ENCODE measurements around the gene ADGRF1.
A peak's percentile ranks its signal among the peaks of the same experiment; 100 is the strongest.

Gene ADGRF1

GRCh38 chr6:46985943-46986342 lies 56.2 kb downstream of the ADGRF1 start:
- DNase-seq (ENCODE audit: low spot score) (peak; percentile 21), FAIRE-seq (peak; percentile 52)

- FAIRE-seq (no peak), DNase-seq (ENCODE audit: low spot score) (no peak)
Observed at GRCh38 chr6:46983007-46983411, 59.1 kb downstream of the ADGRF1 start.

GRCh38 chr6:46979206-46979605 lies 62.9 kb downstream of the ADGRF1 start:
- FAIRE-seq (no peak), DNase-seq (ENCODE audit: low spot score) (peak; percentile 8)

DNA sequence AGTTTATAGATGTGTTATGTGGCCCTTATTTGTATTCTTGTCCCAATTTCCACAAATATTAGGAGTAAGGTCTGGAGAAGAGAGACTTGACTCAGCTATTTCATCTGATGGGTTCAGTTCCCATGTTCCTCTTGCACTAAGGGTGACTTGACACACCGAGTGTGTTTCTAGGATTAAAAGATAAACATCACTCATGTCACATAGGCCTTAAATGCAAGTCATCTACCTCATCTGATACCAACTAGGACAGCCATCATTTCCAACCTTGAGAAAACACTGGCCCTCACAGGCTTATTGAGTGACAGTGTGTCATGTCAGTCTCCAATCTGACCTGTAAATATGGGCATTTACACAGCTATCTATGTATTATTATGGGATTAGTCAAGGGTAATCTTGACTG lies 67.3 kb downstream of the ADGRF1 start:
- FAIRE-seq, result no peak
- DNase-seq (ENCODE audit: low spot score), result no peak

DNA sequence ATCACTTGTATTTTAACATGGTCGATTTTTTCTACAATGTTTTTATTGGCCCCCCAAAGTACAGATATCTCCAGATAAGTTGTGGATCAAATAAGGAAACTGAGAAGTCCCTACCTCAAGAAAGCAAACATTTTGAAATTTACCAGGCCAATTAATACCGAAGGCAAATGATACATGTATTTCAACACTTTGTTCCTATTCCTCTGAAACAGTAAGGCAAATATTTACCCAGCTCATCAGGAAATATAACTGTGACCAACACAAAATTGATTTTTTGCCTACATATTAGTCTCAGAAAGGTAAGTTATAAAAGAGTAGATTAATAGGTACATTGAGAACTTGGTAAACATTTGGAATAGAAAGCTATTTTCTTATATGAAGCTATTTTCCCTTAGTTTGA lies 69.1 kb downstream of the ADGRF1 start:
- no peak for FAIRE-seq

DNA sequence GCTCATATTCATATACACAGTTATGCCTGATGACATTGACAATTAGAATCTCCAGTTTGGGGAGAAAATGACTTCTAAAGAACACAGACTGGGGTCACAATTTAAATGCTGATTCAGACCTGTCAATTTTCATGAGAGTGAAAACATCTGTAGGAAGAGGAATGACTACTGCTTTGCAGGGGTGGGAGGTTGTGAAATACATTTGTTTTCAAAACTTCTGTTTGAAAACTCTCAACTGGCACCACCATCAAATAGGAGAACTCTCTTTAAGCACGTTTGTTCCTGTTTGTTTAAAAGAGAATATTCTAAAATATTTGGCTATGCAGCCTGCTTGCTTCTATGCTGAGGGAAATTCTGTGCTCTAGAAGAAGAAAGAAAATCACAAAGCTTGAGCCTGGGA lies 69.6 kb downstream of the ADGRF1 start:
- no peak for DNase-seq (ENCODE audit: low spot score)
- no peak for FAIRE-seq

More for the DNA sequence above, 69.1 kb downstream of the ADGRF1 start:
- DNase-seq (ENCODE audit: low spot score), result no peak

DNA sequence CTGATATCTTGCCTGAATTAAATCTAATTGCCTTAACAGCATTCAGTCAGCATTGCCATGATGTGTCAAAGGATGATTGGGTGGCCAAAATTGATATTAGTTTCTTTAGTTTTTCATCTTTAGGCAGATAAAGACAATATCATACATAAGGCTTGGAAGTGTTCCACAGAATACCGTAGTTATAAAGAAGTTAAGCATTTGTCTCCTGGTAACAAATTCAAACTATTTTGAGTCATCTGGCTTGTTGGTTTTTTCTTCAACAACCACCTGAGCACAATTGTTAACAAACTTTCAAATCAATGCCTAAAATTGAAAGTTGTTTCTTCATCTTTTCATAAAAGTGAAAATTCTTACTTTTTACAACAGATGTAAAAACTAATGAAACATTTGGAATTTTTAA lies 72.9 kb downstream of the ADGRF1 start:
- FAIRE-seq (peak; percentile 85), DNase-seq (ENCODE audit: low spot score) (peak; percentile 22)

GRCh38 chr6:46967826-46968349 lies 74.2 kb downstream of the ADGRF1 start:
- FAIRE-seq (peak; percentile 83), DNase-seq (ENCODE audit: low spot score) (no peak)

DNA sequence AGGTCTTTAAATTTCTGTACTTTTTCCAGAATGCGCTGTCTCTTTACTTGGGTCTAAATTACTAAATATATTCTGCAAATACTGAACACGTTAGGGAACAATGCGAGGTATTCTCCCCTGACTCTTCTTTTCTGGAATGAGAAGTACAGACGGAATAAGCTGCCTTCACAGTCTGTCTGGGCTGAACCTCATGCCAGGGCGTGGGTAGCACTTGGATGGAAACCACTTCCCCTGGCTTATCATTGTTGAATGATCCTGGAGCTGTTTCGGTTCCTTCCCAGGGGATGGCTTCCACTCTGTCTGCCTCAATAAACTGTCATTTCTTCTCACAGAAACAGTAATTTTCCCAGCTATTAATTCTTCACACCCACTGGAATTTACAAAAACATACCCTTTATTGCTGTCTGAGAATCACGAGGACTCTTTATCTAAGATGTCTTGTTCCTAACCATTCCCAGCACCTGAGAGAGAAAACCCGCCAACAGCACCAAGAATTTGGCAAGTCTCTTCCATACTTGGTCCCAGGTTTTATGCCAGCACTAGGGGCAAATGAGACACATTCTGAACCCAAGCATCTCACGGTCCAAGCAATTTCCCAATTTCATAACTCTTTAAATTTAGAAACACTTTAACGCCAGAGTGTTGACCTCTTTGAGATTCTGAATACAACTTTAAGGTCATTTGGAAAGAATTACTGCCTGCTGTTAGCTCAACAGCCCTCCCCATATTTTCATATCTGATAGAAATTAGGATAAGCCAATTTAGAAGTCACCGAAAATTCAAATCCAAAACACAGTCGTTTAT lies 77.2 kb downstream of the ADGRF1 start:
- no peak for DNase-seq (ENCODE audit: low spot score)
- FAIRE-seq, result no peak

- DNase-seq (ENCODE audit: low spot score) (peak; percentile 33), FAIRE-seq (no peak)
Observed at GRCh38 chr6:46963626-46964025, 78.5 kb downstream of the ADGRF1 start.

GRCh38 chr6:46963039-46963438 lies 79.1 kb downstream of the ADGRF1 start:
- FAIRE-seq (no peak), DNase-seq (ENCODE audit: low spot score) (no peak)

GRCh38 chr6:46961711-46962110 lies 80.4 kb downstream of the ADGRF1 start:
- DNase-seq (ENCODE audit: low spot score) (no peak), FAIRE-seq (no peak)

- FAIRE-seq, result no peak
- no peak for DNase-seq (ENCODE audit: low spot score)
Observed at GRCh38 chr6:46961232-46961631, 80.9 kb downstream of the ADGRF1 start.

DNA sequence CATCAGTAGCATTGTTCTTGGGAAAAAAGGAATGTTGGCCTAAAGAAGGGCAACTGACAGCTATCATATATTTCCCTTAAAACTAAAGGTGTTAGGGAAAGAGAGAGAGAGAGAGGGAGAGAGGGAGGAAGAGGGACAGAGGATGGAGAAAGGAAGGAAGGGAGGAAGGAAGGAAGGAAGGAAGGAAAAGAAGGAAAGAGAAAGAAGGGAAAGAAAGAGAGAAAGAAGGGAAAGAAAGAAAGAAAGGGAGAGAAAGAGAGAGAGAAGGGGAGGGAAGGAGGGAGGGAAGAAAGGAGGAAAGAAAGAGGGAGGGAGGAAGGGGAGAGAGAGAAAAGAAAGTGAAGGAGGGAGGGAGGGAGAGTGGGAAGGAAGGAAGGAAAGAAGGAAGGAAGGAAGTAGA lies 82.7 kb downstream of the ADGRF1 start:
- no peak for FAIRE-seq
- DNase-seq (ENCODE audit: low spot score), result no peak

- FAIRE-seq, result no peak
- no peak for DNase-seq (ENCODE audit: low spot score)
Observed at GRCh38 chr6:46956409-46956808, 85.7 kb downstream of the ADGRF1 start.

- DNase-seq (ENCODE audit: low spot score) (no peak), FAIRE-seq (no peak)
Observed at GRCh38 chr6:46954837-46955451, 87.2 kb downstream of the ADGRF1 start.

DNA sequence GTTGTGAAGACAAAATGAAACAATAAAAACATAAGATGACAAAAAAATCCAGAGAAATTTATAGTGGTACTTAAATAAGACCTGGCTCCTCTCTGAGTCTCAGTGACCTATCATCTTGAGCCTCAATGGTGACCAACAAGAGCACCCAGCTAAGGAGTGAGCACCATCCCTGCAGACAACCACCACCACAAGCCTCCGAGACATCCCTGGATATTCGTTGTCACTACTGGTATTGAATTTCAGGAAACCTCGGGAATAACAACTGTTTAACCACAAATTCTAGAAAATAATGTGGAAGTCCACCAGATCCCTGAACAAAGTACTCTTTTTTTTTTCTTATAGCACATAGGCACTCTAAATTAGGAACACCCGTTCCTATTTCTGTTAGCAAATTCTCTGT lies 88.2 kb downstream of the ADGRF1 start:
- FAIRE-seq, result no peak
- DNase-seq (ENCODE audit: low spot score), result no peak

DNA sequence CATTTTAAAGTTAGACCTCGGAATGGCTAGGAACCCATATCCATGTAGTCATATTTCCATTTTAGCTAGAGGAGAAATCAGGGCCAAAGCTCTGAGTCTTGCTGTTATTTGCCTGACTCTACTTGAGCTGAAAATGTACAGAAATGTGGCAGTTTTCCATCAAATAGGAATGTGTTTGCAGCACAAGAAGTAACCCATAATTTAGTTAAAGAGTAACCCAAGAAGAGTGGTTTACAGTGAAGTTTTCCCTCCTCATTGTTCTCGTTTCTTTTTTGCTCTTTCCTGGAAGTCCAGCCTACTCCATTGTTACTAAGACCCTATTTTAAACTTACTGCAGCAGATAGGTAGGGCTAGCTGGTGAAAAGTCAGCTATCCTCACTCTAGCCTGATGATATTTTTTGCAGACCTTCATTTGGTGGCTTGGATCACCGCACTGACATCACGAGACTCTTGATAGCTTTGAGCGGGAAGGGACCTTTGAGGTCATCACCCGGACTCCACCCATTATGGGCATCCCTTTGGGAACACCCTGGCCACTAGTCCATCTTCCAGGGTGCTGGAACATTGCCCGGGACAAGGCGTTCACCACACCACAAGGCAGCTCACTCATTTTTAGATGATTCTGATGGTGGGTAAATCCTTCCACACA lies 92.4 kb downstream of the ADGRF1 start:
- DNase-seq (ENCODE audit: low spot score) (peak; percentile 24), FAIRE-seq (peak; percentile 70)

GRCh38 chr6:46948699-46949098 lies 93.4 kb downstream of the ADGRF1 start:
- DNase-seq (ENCODE audit: low spot score) (no peak), FAIRE-seq (no peak)
